PFSK-1 (cell line): Measurements from ENCODE around the gene GATA3.

Experiments used
- FOXP2 ChIP-seq: optimal IDR thresholded peaks from 2 replicates; pipeline ENCODE3; 2011; ENCODE audit warnings: borderline replicate concordance, control low read depth, inconsistent platforms; ENCODE audit not compliant: insufficient read depth; ENCODE audit errors: extremely low read length, extremely low read depth
- POLR2AphosphoS5 ChIP-seq: IDR thresholded peaks from 2 replicates; pipeline ENCODE4 v1.6.1; 2012; ENCODE audit warnings: low read depth, mild to moderate bottlenecking, control low read depth, low read length, moderate library complexity
- SIN3A ChIP-seq: IDR thresholded peaks from 2 replicates; pipeline ENCODE4 v1.6.1; 2012; ENCODE audit warnings: mild to moderate bottlenecking, low read length, moderate library complexity, borderline replicate concordance; ENCODE audit not compliant: insufficient read depth
- TAF1 ChIP-seq: IDR thresholded peaks from 2 replicates; pipeline ENCODE4 v1.6.1; 2012; ENCODE audit warnings: low read length, control low read depth, borderline replicate concordance; ENCODE audit not compliant: insufficient read depth
- TF ChIP-seq, protein P1 (sequence below), 2 experiments: IDR thresholded peaks; 2 replicates each; pipeline versions ENCODE4 v1.6.1 to v1.8.0; 2011 to 2012; ENCODE audit warnings: low read depth in 2 of 2, low read length in 2 of 2, control low read depth in 1 of 2, inconsistent platforms in 1 of 2, mild to moderate bottlenecking in 1 of 2, moderate library complexity in 1 of 2; ENCODE audit not compliant: insufficient read depth in 1 of 2

GATA3 gene

DNA sequence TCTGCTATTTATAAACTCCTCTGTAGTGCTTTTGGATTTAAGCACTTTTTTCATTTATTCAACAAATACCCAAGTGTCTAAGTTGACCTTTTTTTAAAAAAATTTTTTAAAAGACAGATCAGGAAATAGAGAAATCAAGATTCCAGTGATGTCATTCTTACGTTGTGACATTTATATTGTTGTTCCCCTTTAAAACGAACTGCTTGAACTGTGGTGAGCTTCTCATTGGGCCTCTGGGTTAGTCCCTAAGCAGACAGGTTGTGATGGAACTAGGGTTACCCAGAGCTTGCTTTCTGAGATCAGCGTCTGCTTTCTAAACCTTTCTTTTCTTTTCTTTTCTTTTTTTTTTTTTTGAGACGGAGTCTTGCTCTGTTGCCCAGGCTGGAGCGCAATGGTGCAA, 22.4 kb downstream of the GATA3 start:
- no peak for TF ChIP-seq POLR2AphosphoS5
- TF ChIP-seq FOXP2, result no peak
- no peak for TF ChIP-seq TAF1
- TF ChIP-seq SIN3A, result no peak
- TF ChIP-seq, protein P1, sequence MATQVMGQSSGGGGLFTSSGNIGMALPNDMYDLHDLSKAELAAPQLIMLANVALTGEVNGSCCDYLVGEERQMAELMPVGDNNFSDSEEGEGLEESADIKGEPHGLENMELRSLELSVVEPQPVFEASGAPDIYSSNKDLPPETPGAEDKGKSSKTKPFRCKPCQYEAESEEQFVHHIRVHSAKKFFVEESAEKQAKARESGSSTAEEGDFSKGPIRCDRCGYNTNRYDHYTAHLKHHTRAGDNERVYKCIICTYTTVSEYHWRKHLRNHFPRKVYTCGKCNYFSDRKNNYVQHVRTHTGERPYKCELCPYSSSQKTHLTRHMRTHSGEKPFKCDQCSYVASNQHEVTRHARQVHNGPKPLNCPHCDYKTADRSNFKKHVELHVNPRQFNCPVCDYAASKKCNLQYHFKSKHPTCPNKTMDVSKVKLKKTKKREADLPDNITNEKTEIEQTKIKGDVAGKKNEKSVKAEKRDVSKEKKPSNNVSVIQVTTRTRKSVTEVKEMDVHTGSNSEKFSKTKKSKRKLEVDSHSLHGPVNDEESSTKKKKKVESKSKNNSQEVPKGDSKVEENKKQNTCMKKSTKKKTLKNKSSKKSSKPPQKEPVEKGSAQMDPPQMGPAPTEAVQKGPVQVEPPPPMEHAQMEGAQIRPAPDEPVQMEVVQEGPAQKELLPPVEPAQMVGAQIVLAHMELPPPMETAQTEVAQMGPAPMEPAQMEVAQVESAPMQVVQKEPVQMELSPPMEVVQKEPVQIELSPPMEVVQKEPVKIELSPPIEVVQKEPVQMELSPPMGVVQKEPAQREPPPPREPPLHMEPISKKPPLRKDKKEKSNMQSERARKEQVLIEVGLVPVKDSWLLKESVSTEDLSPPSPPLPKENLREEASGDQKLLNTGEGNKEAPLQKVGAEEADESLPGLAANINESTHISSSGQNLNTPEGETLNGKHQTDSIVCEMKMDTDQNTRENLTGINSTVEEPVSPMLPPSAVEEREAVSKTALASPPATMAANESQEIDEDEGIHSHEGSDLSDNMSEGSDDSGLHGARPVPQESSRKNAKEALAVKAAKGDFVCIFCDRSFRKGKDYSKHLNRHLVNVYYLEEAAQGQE (IDR thresholded peaks at IDR 0.05; ENCODE audit: insufficient read depth in 1 of 2, low read depth in 2 of 2, low read length in 2 of 2), result no peak

DNA sequence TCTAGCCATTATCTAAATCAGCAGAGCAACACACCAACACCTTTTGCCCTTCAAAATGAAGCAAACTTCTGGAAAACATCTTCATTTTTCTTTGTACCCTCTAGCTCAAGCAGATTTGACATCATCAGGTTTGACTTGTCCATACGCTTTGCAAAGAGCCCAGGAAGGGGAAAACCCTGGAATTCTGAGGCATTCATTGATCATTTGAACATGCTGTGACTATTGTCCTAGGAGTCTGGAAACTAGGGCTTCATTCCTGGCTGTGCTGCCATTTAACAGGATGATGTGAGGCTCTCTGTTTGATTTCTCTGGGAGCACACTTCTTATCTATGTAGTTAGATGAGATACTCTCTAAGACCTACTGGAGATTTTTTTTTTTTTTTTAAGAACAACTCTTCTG, 23.5 kb downstream of the GATA3 start:
- TF ChIP-seq FOXP2 (no peak), TAF1 (no peak), POLR2AphosphoS5 (no peak), SIN3A (no peak)
- TF ChIP-seq, protein P1 (IDR thresholded peaks at IDR 0.05; ENCODE audit: insufficient read depth in 1 of 2, low read depth in 2 of 2, low read length in 2 of 2), result no peak

DNA sequence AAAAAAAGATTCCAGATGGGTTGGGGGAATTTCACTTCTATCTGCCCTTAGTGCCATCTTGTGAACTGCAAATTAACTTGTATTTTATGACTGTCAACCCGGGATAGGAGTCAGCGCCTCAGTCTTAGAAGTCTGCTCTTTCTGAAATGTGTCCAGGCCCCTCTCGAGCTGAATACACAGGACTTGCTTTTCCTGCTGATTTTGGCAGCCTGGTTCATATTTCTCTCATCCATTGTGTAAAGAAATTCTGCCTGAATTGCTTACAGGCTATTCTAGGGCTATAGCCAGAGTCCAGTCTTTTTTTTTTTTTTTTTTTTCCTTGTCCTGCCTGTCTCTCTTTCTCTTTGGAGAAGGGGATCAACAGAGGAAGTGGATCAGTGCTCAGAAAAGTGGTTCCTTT, 24.6 kb downstream of the GATA3 start:
- TF ChIP-seq, protein P1 (IDR thresholded peaks at IDR 0.05; ENCODE audit: insufficient read depth in 1 of 2, low read depth in 2 of 2, low read length in 2 of 2), result no peak
- no peak for TF ChIP-seq TAF1
- no peak for TF ChIP-seq SIN3A
- no peak for TF ChIP-seq FOXP2
- no peak for TF ChIP-seq POLR2AphosphoS5

DNA sequence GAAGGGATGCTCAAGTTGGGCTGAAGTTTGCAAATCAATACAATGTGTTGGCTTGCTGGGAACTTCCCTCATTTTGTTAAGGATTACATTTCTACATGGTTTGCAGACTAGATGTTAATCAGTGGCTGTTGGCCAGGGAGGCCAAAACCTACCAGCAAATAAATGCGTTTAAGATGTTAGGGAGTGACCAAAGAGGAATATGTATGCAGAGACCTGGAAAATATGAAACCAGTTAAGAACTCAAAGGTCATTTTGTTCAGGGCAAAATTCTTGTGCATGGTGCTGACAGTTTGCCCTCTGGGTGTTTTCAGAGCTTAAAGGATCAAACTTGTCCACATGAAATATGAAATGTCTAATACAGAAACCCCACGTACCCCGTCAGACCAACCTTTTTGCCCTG, 30.3 kb downstream of the GATA3 start:
- TF ChIP-seq TAF1 (no peak), SIN3A (no peak), POLR2AphosphoS5 (no peak), FOXP2 (no peak)
- TF ChIP-seq, protein P1 (IDR thresholded peaks at IDR 0.05; ENCODE audit: insufficient read depth in 1 of 2, low read depth in 2 of 2, low read length in 2 of 2), result no peak

DNA sequence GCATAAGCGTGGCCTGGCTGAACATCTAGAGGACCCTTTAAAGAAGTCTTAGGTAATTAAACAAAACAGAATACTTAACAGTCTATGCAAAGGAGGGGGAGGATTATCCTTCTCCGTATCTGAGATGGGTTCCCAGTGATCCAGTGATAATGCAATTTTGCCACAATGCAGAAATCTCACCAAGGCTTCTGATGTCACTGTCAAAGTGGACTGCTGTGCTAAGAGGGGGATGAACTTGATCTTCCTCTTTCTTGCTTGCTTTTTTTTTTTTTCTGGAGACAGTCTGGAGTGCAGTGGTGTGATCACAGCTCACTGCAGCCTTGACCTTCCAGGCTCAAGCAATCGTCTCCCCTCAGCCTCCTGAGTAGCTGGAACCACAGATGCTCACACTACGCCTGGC, 30.8 kb downstream of the GATA3 start:
- TF ChIP-seq TAF1, result no peak
- TF ChIP-seq SIN3A, result no peak
- TF ChIP-seq, protein P1 (IDR thresholded peaks at IDR 0.05; ENCODE audit: insufficient read depth in 1 of 2, low read depth in 2 of 2, low read length in 2 of 2), result no peak
- TF ChIP-seq POLR2AphosphoS5, result no peak
- TF ChIP-seq FOXP2, result no peak
